Dermis microvascular lymphatic vessel endothelial cell (primary cell): ENCODE results near the gene PHKA1. TPM values are rescaled to one million over a fixed set of nuclear protein-coding genes. Genes with fewer than 3 reads are reported as not detected.
"Not testable (repeated sequence)": the region's sequence is repeated elsewhere in the genome, so short reads cannot be mapped to it uniquely, and the experiment has no call there.

ENCODE experiments used
- DNase-seq, 2 donors: peaks; one replicate each; pipeline versions ENCODE4 v3.0.0 to v3.0.0-alpha.2; 2010; ENCODE audit warnings: low read depth in 2 of 2
- total RNA-seq: library from RNA; depleted of rRNA; stranded (reverse); fragments of >200 nt; gene quantifications from 2 replicates; pipeline ENCODE4 v1.2.1, GENCODE V29; 2014

The PHKA1 gene
- total RNA-seq, 1 donor from 2014 or later, result 4.9 TPM

DNA sequence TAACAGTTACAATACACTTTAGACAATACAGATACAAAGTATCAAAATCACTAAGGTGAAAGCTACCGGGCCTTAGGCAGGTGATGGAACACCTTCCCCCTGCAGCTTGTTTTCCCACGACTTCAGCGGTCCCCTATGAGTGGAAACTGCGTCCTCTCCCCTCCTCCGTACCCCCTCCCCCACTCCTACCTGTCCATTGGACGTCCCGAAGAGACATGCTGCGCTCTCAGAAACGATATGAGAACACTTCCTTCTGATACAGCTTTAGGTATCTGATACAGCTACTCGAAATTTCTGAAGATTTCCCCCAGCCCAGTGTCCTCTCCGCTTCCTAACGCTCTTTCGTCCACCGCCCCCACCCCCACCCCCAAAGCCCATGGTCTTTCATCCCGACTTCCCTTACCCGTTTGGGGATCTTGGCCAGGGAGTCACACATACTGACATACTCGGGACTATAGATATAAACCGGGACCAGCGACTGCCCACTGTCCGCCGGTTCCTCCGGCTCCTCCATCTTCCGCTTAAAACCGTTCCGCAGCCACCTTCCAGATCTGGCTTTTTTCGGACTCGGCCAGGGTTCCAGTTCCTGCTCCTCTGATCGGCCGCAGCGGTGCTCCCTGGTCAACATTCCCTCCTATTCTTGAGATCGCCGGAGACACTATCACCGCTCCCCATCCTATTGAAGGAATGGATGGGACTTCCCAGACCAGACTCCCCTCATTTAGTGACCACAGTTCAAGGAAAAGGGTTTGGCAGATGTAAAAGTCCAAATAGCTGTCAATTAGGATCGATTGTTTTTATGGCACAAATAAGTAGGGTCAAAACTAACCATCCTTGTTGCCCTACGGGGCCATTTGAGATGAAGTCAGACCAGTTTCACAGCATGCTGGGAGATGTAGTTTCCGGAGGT lies 141.6 kb downstream of the PHKA1 start, which contains the start of gene HDAC8:
TSS of gene HDAC8 (minus strand) at position 596 of the 910 bp plus-strand sequence. CDS start at position 514, 82 bp downstream.
- peak; percentile 69 to 81 for DNase-seq

DNA sequence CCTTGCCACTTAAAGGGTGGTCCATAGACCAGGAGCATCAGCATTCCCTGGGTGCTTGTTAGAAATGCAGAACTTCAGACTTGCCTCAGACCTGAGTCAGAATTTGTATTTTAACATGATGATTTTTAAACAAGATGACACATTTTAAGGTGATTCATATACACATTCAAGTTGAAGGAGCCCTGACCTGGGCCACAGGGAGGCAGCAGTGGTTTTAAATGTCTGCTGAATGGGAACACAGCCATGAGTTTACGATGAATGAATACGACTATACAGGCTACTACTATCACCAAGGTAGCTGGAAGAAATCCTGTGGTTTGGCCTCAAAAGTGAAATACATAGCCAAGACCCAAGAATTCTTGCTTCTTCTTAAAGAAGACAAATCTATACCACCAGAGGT lies 144.3 kb downstream of the PHKA1 start:
- peak in 1 of 2 donors; percentile 21 for DNase-seq

DNA sequence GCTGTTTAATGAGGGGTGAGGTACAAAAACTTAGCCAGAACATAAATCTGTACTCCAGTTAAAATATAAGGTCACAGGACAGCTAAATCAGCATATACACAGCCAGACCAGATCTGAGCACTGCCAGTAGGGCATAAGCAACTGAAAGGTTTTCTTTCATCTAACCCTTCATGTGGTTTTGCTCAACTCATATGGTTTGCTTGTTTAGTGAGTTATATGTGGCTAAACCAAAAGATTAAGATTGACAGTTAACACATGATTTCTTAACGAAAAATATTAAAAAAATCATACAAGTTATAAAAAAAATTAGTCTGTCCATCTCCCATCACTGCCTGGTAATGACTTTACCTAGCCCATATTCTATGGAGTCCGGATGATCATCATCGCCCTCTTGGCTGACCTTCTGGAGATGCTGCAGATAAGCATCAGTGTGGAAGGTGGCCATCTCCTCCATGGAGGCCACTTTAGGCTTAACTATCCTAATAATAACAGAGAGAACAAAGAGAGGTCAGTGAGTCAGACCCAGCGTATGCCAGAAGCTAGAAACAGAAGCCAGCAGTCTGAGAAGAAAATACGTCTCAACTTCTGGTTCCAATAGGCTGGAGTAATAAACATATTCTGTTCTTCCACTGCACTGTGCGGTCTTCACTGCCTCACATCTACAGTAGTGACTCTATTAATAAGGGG lies 145.6 kb downstream of the PHKA1 start:
- DNase-seq, result peak in 1 of 2 donors; percentile 52

DNA sequence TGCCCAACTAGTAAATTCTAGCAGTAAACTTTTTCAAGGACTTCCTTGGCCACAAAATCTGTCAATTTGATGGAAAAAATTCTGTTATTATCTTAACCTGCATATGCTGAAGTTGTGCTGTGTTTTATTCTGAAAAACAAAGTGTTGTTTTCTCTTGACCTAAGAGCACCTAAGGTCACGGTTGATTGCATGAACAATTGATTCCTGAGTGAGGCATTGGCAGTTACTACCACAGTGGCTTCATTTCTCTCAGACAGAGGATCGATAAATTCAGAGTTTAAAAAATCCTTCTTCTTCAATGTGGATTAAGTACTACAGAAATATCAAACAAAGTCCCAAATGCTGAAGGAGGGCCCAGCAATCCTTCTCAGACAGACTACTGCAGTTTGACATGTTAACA lies 147.7 kb downstream of the PHKA1 start:
- no peak for DNase-seq

DNA sequence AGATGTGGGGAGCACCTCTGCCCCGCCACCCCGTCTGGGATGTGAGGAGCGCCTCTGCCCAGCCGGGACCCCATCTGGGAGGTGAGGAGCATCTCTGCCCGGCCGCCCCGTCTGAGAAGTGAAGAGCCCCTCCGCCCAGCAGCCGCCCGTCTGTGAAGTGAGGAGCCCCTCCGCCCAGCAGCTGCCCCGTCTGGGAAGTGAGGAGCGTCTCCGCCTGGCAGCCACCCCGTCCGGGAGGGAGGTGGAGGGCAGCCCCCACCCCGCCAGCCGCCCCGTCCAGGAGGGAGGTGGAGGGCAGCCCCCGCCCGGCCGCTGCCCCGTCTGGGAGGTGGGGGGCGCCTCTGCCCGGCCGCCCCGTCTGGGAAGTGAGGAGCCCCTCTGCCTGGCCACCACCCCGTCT lies 154.5 kb downstream of the PHKA1 start:
- not testable (repeated sequence) for DNase-seq

DNA sequence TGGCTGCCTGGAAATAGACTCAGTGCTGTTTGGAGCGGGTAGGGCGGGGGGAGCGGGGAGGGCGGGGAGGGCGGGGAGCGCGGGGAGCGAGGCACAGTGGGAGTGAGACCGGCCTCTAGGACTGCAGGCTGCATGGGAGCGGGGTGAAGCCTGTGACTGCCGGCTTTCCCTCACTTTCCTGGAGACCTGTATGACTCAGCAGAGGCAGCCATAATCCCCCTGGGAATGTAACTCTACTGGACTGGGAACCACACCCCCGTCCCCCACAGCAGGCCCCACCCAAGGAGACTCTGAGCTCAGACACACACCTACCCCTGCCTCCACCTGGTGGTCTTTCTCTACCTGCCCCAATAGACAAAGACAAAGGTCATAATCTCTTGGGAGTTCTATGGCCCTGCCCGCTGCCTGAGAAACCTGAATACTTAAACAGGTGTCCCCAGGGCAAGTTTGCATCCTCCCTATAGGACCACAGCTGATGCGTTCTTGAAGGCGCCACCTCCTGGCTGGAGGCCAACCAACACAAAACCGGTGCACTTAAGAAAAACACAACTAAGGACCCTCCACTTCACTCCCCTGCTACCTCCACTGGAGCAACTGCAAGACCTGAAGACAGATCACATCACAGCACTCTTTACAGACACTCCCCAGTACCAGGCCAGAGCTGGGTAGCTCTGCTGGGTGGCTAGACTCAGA lies 159.5 kb downstream of the PHKA1 start:
- DNase-seq, result no peak

DNA sequence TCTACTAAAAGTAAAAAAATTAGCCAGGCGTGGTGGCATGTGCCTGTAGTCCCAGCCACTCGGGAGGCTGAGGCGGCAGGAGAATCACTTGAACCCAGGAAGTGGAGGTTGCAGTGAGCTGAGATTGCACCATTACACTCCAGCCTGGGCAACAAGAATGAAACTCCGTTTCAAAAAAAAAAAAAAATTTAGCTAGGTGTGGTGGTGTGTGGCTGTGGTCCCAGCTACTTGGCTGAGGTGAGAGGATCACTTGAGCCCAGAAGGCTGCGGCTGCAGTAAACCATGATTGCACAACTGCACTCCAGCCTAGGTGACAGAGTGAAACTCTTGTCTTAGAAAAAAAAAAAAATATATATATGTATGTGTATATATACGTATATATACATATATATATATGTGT lies 161.7 kb downstream of the PHKA1 start:
- not testable (repeated sequence) for DNase-seq

DNA sequence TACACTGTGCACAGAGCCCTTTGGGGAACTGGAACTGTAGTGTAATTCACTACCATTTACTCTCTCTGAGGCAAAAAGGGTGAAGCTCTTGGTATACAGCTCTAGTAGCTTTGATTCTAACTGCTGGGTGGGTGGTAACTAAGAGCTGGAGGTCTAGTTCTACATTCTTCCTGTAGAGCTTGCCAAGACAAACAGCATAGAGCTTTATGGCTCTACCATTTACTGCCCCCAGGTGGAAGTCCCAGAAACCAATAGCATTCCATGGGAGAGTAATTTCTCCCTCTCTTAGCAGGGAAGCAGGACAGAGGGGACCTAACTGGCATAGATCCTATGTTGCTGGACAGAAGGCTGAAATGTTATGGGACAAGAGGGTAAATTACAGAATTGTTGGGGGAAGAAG lies 168.1 kb downstream of the PHKA1 start:
- DNase-seq, result peak; percentile 44 to 60

DNA sequence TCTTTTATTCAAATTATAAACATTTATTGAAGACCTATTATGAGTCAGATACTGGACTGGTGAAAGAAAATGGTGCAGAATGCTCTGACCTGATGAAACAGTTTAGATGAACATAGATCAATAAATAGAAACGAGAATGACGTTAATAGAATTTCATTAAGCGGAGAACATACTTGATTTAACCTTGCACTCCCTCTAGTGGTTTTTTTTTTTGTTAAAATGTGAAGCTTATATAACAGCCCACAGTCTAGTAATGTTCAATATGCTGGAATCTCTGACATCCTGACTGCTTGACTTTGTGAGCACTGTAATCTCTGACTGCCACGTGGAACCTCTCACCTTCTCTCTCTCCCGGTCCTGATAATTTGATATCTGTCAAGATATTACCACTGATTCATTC lies 173.8 kb downstream of the PHKA1 start:
- DNase-seq, result peak; percentile 26 to 39

DNA sequence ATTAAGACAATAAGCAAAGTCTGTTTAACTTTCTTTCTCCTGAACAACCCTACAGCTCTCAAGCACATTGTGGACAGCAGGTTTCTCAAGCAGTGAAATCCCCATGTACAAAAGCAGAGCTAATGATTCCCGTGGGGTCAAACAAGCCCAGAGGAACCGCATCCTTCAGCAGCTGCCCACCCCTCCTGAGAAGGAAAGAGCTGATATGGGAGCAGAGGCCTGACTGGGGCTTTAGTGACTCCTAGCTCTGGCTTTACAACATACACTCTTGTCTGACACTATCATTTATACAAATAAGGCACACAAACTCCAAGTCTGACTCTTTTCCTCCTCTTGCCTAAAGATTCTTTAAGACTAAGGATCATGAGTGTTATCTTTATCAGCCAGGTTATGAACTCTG lies 174.3 kb downstream of the PHKA1 start:
- DNase-seq, result no peak

DNA sequence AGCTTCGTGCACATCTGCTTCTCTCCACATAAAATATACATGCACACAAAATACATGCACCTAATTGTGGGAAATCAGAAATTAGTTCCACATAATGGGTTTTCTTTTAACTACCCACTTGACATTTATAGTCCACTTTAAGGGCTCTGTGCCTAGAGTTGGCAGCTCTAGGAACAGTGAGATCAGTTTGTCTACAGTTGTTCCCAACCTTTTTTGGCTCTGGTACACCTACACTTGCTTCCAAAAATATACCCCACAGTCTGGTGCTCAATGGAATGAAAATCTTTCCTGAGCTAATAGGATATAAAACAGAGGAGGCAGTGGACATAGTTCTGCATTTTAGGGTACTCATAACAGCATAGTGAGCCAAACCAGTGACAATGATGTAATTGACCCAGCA lies 177.6 kb downstream of the PHKA1 start:
- no peak for DNase-seq

DNA sequence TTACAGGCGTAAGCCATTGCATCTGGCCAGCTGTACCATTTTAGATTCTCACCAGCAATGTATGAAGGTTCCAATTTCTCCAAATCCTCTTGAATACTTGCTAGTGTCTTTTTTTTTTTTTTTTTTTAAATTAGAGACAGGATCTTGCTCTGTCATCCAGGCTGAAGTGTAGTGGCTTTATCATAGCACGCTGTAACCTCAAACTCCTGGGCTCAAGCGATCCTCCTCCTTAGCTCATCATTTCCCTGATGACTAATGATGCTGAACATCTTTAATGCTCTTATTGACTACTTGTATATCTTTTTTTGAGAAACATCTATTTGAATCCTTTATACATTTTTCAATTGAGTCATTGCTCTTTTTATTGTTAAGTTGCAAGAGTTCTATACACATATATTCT lies 181.7 kb downstream of the PHKA1 start:
- DNase-seq, result no peak

Other genes starting within 250 kb of the PHKA1 start
- gene HDAC8, start 141.5 kb downstream of the PHKA1 start, total RNA-seq, result 23.8 and 24.5 TPM in 2 replicates
- not detected in 2 replicates for gene DMRTC1B, start 62.6 kb upstream of the PHKA1 start, total RNA-seq
- not detected in 2 replicates for gene FAM236B, start 68.4 kb upstream of the PHKA1 start, total RNA-seq
- not detected in 2 replicates for gene FAM236D, start 93.9 kb upstream of the PHKA1 start, total RNA-seq
- not detected in 2 replicates for gene FAM236C, start 198.3 kb upstream of the PHKA1 start, total RNA-seq
- gene FAM236A, start 223.9 kb upstream of the PHKA1 start, total RNA-seq, result not detected in 2 replicates
- not detected in 2 replicates for gene DMRTC1, start 229.5 kb upstream of the PHKA1 start, total RNA-seq